IMR-90 (cell line): ENCODE data around the gene GRIN2A. TPM values are rescaled to one million over a fixed set of nuclear protein-coding genes. Genes with fewer than 3 reads are reported as not detected.

Experiments
- ATAC-seq: fragments of 200-7000 bp; cut with Tn5 transposase; 2 replicates; pipeline ENCODE4 v1.9.1; 2020; ENCODE audit warnings: low read depth, mild to moderate bottlenecking, moderate library complexity
- BruUV-seq: library from RNA; stranded (reverse); fragments of 400-500 nt; replicated peaks from 2 replicates; lab custom pipeline; 2021; lab: Mats Ljungman, UMichigan
- CTCF ChIA-PET: fragments of 300-600 bp; formaldehyde crosslinking; extraction: SDS; loops from one replicate; lab custom pipeline; 2021; ENCODE audit warnings: antibody characterized with exemption; lab: Yijun Ruan, JAX
- POLR2A ChIA-PET: fragments of 300-600 bp; sonication (Branson Sonifier 250); formaldehyde crosslinking; loops from one replicate; lab custom pipeline; 2022; ENCODE audit warnings: antibody characterized with exemption; ENCODE audit not compliant: unreplicated experiment; lab: Charles Lee
- DNase-seq: peaks from one replicate; pipeline ENCODE4 v3.0.0; 2013
- H2AFZ ChIP-seq: replicated peaks from 2 replicates; pipeline ENCODE3; 2013; ENCODE audit warnings: low read length, mild to moderate bottlenecking; ENCODE audit not compliant: poor library complexity
- H2AK5ac ChIP-seq: 2 replicates; pipeline ENCODE4 v1.6.1; 2013; ENCODE audit warnings: low read depth, low read length, inconsistent platforms
- H2AK9ac ChIP-seq: replicated peaks from 2 replicates; pipeline ENCODE3; 2013; ENCODE audit warnings: mild to moderate bottlenecking, low read depth, low read length, moderate library complexity; ENCODE audit not compliant: poor library complexity
- H2BK120ac ChIP-seq: 2 replicates; pipeline ENCODE4 v1.6.1; 2013; ENCODE audit warnings: low read depth, low read length, inconsistent platforms
- H2BK15ac ChIP-seq: 3 replicates; pipeline ENCODE4 v1.6.1; 2013; ENCODE audit warnings: low read depth, low read length, inconsistent platforms
- H2BK20ac ChIP-seq: 2 replicates; pipeline ENCODE4 v1.6.1; 2013; ENCODE audit warnings: low read depth, mild to moderate bottlenecking, inconsistent platforms, low read length, moderate library complexity
- H2BK5ac ChIP-seq: 2 replicates; pipeline ENCODE4 v1.6.1; 2013; ENCODE audit warnings: mild to moderate bottlenecking, low read depth, low read length, inconsistent platforms; ENCODE audit not compliant: poor library complexity, severe bottlenecking
- H3K14ac ChIP-seq: replicated peaks from 2 replicates; pipeline ENCODE4 v1.6.1; 2013; ENCODE audit warnings: low read depth, low read length, inconsistent platforms
- H3K18ac ChIP-seq: 2 replicates; pipeline ENCODE4 v1.6.1; 2013; ENCODE audit warnings: low read depth, low read length, control low read depth
- H3K23ac ChIP-seq: 2 replicates; pipeline ENCODE4 v1.6.1; 2013; ENCODE audit warnings: low read depth, low read length, inconsistent platforms
- H3K27ac ChIP-seq: 2 replicates; pipeline ENCODE4 v1.5.1; 2013; ENCODE audit warnings: mild to moderate bottlenecking, control low read depth, low read length; ENCODE audit not compliant: insufficient read depth
- H3K27me3 ChIP-seq: 2 replicates; pipeline ENCODE4 v1.6.1; 2013; ENCODE audit warnings: low read length; ENCODE audit not compliant: control insufficient read depth, insufficient read depth
- H3K36me3 ChIP-seq: 2 replicates; pipeline ENCODE4 v1.6.1; 2013; ENCODE audit warnings: low read length, mixed read lengths; ENCODE audit not compliant: control insufficient read depth, insufficient read depth
- H3K4ac ChIP-seq: 2 replicates; pipeline ENCODE4 v1.6.1; 2013; ENCODE audit warnings: low read depth, low read length, inconsistent platforms
- H3K4me1 ChIP-seq: 2 replicates; pipeline ENCODE4 v1.6.1; 2013; ENCODE audit warnings: low read length, mixed read lengths; ENCODE audit not compliant: control insufficient read depth, insufficient read depth
- H3K4me2 ChIP-seq: 2 replicates; pipeline ENCODE4 v1.6.1; 2013; ENCODE audit warnings: low read depth, mild to moderate bottlenecking, control low read depth, low read length, moderate library complexity
- H3K4me3 ChIP-seq: 2 replicates; pipeline ENCODE4 v1.5.1; 2013; ENCODE audit warnings: low read depth, mild to moderate bottlenecking, control low read depth, low read length, moderate library complexity; ENCODE audit not compliant: insufficient read depth
- H3K56ac ChIP-seq: 2 replicates; pipeline ENCODE4 v1.6.1; 2013; ENCODE audit warnings: low read length, inconsistent platforms; ENCODE audit not compliant: insufficient read depth; ENCODE audit errors: extremely low read depth
- H3K79me1 ChIP-seq, 2 experiments: 2 replicates each; pipeline ENCODE4 v1.6.1; 2013; ENCODE audit warnings: low read length in 2 of 2, inconsistent platforms in 1 of 2, low read depth in 1 of 2
- H3K9ac ChIP-seq: 2 replicates; pipeline ENCODE4 v1.6.1; 2013; ENCODE audit warnings: low read depth, low read length, control low read depth
- H3K9me1 ChIP-seq: 2 replicates; pipeline ENCODE4 v1.6.1; 2013; ENCODE audit warnings: low read length, inconsistent platforms; ENCODE audit not compliant: insufficient read depth
- H3K9me3 ChIP-seq: 2 replicates; pipeline ENCODE4 v1.6.1; 2013; ENCODE audit warnings: low read length; ENCODE audit not compliant: control insufficient read depth, insufficient read depth
- H4K20me1 ChIP-seq: 2 replicates; pipeline ENCODE4 v1.6.1; 2013; ENCODE audit warnings: low read length, inconsistent platforms; ENCODE audit not compliant: insufficient read depth
- H4K5ac ChIP-seq: 2 replicates; pipeline ENCODE4 v1.6.1; 2013; ENCODE audit warnings: mild to moderate bottlenecking, low read depth, low read length, control low read depth
- H4K8ac ChIP-seq, 2 experiments: 2 replicates each; pipeline ENCODE4 v1.6.1; 2013; ENCODE audit warnings: low read depth in 2 of 2, low read length in 2 of 2, control low read depth in 1 of 2, inconsistent platforms in 1 of 2
- H4K91ac ChIP-seq: 2 replicates; pipeline ENCODE4 v1.6.1; 2013; ENCODE audit warnings: low read depth, low read length, inconsistent platforms; ENCODE audit not compliant: insufficient read depth
- BHLHE40 ChIP-seq: fragments of 150-350 bp; IDR thresholded peaks from 2 replicates; pipeline ENCODE4 v1.6.1; 2016; ENCODE audit warnings: mild to moderate bottlenecking, low read depth, low read length
- CEBPB ChIP-seq: IDR thresholded peaks from 2 replicates; pipeline ENCODE4 v1.6.1; 2012; ENCODE audit warnings: low read depth, low read length, improper control_type of control experiment
- CHD1 ChIP-seq: IDR thresholded peaks from 2 replicates; pipeline ENCODE4 v1.6.1; 2012; ENCODE audit warnings: low read depth, low read length, improper control_type of control experiment
- CTCF ChIP-seq: conservative IDR thresholded peaks from 2 replicates; pipeline ENCODE4 v1.5.1; 2012; ENCODE audit warnings: mild to moderate bottlenecking, low read depth, low read length, improper control_type of control experiment
- ELK1 ChIP-seq: fragments of 150-350 bp; IDR thresholded peaks from 2 replicates; pipeline ENCODE4 v1.6.1; 2016; ENCODE audit warnings: low read depth, mild to moderate bottlenecking, low read length, moderate library complexity, borderline replicate concordance
- FOS ChIP-seq: fragments of 150-350 bp; IDR thresholded peaks from 2 replicates; pipeline ENCODE4 v1.6.1; 2016; ENCODE audit warnings: low read depth, low read length
- MAFK ChIP-seq: IDR thresholded peaks from 2 replicates; pipeline ENCODE4 v1.6.1; 2012; ENCODE audit warnings: low read depth, low read length, improper control_type of control experiment
- MAZ ChIP-seq: IDR thresholded peaks from 2 replicates; pipeline ENCODE4 v1.6.1; 2012; ENCODE audit warnings: low read depth, mild to moderate bottlenecking, low read length, improper control_type of control experiment, moderate library complexity, borderline replicate concordance
- MXI1 ChIP-seq: IDR thresholded peaks from 2 replicates; pipeline ENCODE4 v1.6.1; 2012; ENCODE audit warnings: low read depth, mild to moderate bottlenecking, low read length, moderate library complexity, borderline replicate concordance
- NFE2L2 ChIP-seq: fragments of 150-350 bp; IDR thresholded peaks from 2 replicates; pipeline ENCODE4 v1.6.1; 2016; ENCODE audit warnings: low read depth, mild to moderate bottlenecking, low read length
- RAD21 ChIP-seq: IDR thresholded peaks from 2 replicates; pipeline ENCODE4 v1.6.1; 2012; ENCODE audit warnings: low read length, improper control_type of control experiment
- RFX5 ChIP-seq: IDR thresholded peaks from 2 replicates; pipeline ENCODE4 v1.8.0; 2012; ENCODE audit warnings: low read depth, mild to moderate bottlenecking, low read length, moderate library complexity
- SMC3 ChIP-seq: fragments of 150-350 bp; IDR thresholded peaks from 2 replicates; pipeline ENCODE4 v1.6.1; 2016; ENCODE audit warnings: low read depth, mild to moderate bottlenecking, antibody characterized with exemption, low read length, moderate library complexity
- WGBS, 2 experiments: methylation state at CpG; one replicate each; pipeline versions ENCODE4 v1.1.5 to v1.1.7; 2013; ENCODE audit warnings: missing lambda C conversion rate in 2 of 2; ENCODE audit not compliant: insufficient read length in 1 of 2; ENCODE audit errors: extremely low coverage in 2 of 2; 5-methylcytosine and 5-hydroxymethylcytosine counted together
- dilution Hi-C: fragments of 300-500 bp; cut with HindIII; formaldehyde crosslinking; loops from one replicate; pipeline ENCODE4 v1.14.3; 2018; ENCODE audit warnings: low sequenced_read_pairs; ENCODE audit not compliant: unreplicated experiment
- in situ Hi-C: fragments of 300-500 bp; cut with MboI; formaldehyde crosslinking; loops from 3 replicates; pipeline ENCODE4 v1.14.3; 2019; ENCODE audit warnings: low sequenced_read_pairs, inconsistent platforms, mixed read lengths
- intact Hi-C: fragments of 100-400 bp; cut with micrococcal nuclease; formaldehyde crosslinking; loops from 2 replicates; pipeline ENCODE4 v1.10.0; 2022
- polyA plus RNA-seq, 3 experiments: library from polyadenylated mRNA; depleted of rRNA; stranded (reverse); fragments of >200 nt; gene quantifications; 2 replicates each; pipeline ENCODE4 v1.2.3, GENCODE V29; 2012; ENCODE audit warnings: low replicate concordance in 1 of 3
- total RNA-seq: library from RNA; depleted of rRNA; stranded (reverse); fragments of >200 nt; gene quantifications from 2 replicates; pipeline ENCODE4 v1.2.3, GENCODE V29; 2012
- TF ChIP-seq, protein P1 (sequence below): fragments of 150-350 bp; IDR thresholded peaks from 2 replicates; pipeline ENCODE4 v1.6.1; 2017; ENCODE audit warnings: mild to moderate bottlenecking, antibody characterized with exemption, low read length, low read depth

Gene GRIN2A
- total and polyA plus RNA-seq, 2 of the 4 experiments (the other 2 are of a cell fraction) = under 0.01 TPM; not detected in 1

DNA sequence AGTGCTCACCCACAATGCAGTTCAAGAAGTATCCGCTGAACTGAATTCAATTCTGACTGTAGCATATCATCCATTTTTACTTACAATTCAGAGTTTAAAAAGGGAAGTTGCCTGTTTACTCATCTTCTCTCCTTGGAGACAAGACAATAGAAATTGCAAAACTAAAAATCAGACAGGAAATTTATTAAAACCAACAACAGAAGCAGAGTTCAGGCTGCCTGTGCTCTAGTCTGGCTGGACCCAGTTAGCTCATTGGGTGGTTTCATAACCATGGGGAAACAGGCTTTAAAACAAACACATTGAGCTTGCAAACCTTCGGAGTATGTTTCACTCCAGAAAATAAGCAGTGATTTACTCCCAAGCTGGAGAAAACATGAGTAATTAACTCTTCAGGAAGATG is 321.4 kb downstream of the GRIN2A start:
- no peak overlapping the region for H3K4ac ChIP-seq
- H3K36me3 ChIP-seq = no peaks in the 10 kb centered on the region
- H2BK5ac ChIP-seq = no peak overlapping the region
- no peak overlapping the region for H2BK15ac ChIP-seq
- no peak overlapping the region for H4K8ac ChIP-seq
- no peak overlapping the region for H2BK20ac ChIP-seq
- no peak overlapping the region for H2AK9ac ChIP-seq
- H3K23ac ChIP-seq = no peak overlapping the region
- H3K4me1 ChIP-seq = no peaks in the 10 kb centered on the region
- in situ Hi-C loops (no loop called here), intact Hi-C loops (no loop called here), dilution Hi-C loops (no loop called here)
- H3K27me3 ChIP-seq = no peaks in the 10 kb centered on the region
- no peak for TF ChIP-seq SMC3
- TF ChIP-seq RFX5 = no peak
- no peak for TF ChIP-seq RAD21
- TF ChIP-seq ELK1 = no peak
- TF ChIP-seq, protein P1, sequence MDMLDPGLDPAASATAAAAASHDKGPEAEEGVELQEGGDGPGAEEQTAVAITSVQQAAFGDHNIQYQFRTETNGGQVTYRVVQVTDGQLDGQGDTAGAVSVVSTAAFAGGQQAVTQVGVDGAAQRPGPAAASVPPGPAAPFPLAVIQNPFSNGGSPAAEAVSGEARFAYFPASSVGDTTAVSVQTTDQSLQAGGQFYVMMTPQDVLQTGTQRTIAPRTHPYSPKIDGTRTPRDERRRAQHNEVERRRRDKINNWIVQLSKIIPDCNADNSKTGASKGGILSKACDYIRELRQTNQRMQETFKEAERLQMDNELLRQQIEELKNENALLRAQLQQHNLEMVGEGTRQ = no peak
- TF ChIP-seq CEBPB = no peak
- no peak for TF ChIP-seq BHLHE40
- TF ChIP-seq FOS = no peak
- TF ChIP-seq MXI1 = no peak
- TF ChIP-seq NFE2L2 = no peak
- TF ChIP-seq MAFK = no peak
- no peak for TF ChIP-seq CTCF
- no peak for TF ChIP-seq CHD1
- TF ChIP-seq MAZ = no peak
- no peak overlapping the region for H2AK5ac ChIP-seq
- DNase-seq (no peak), ATAC-seq (no peak)
- H4K5ac ChIP-seq = no peak overlapping the region
- H3K9ac ChIP-seq = no peak overlapping the region
- ChIA-PET CTCF (no interaction called here), POLR2A (no interaction called here)
- no peak overlapping the region for H3K4me2 ChIP-seq
- no peak overlapping the region for H3K4me3 ChIP-seq
- BruUV-seq = no TSS peak
- H2BK120ac ChIP-seq = no peak overlapping the region
- no CpG with 5 or more reads among the region's 2 CpGs for WGBS, 2 experiments
- H4K91ac ChIP-seq = no peak overlapping the region
- no peak overlapping the region for H2AFZ ChIP-seq
- H3K18ac ChIP-seq = no peak overlapping the region
- H4K20me1 ChIP-seq = no peaks in the 10 kb centered on the region
- no peak overlapping the region for H3K14ac ChIP-seq
- H3K56ac ChIP-seq = no peak overlapping the region
- H3K9me3 ChIP-seq = peaks cover 4% of the 10 kb centered on the region; the same call in 1 of the 2 replicates
- no peak overlapping the region for H3K27ac ChIP-seq
- H3K79me1 ChIP-seq = no peaks in the 10 kb centered on the region
- no peaks in the 10 kb centered on the region for H3K9me1 ChIP-seq
